Activated effector memory CD4-positive, alpha-beta T cell treated with Interleukin-2 at 50 U/mL for 16 hours (primary cell): ENCODE data around the gene MTR.
"Not testable (repeated sequence)": the region's sequence is repeated elsewhere in the genome, so short reads cannot be mapped to it uniquely, and the experiment has no call there.

Experiments
- DNase-seq: peaks from one replicate; pipeline ENCODE4 v3.0.0-alpha.2; 2020

Gene MTR

GRCh38 chr1:236908669-236909068, 113.6 kb downstream of the MTR start:
- no peak for DNase-seq

GRCh38 chr1:236911047-236911446, 116.0 kb downstream of the MTR start:
- DNase-seq, result not testable (repeated sequence)

- DNase-seq, result no peak
Measured at GRCh38 chr1:236913371-236914037, 118.4 kb downstream of the MTR start.

GRCh38 chr1:236914375-236914774, 119.3 kb downstream of the MTR start:
- no peak for DNase-seq

GRCh38 chr1:236916131-236916800, 121.2 kb downstream of the MTR start:
- no peak for DNase-seq

GRCh38 chr1:236917448-236917847, 122.4 kb downstream of the MTR start:
- DNase-seq, result no peak

GRCh38 chr1:236920286-236920894, 125.3 kb downstream of the MTR start:
- no peak for DNase-seq

GRCh38 chr1:236921610-236922009, 126.5 kb downstream of the MTR start:
- DNase-seq, result no peak

GRCh38 chr1:236922190-236922589, 127.1 kb downstream of the MTR start:
- no peak for DNase-seq

GRCh38 chr1:236925386-236925785, 130.3 kb downstream of the MTR start:
- DNase-seq, result no peak

GRCh38 chr1:236930503-236930902, 135.4 kb downstream of the MTR start:
- DNase-seq, result no peak

- DNase-seq, result no peak
Measured at GRCh38 chr1:236938760-236939159, 143.7 kb downstream of the MTR start.

GRCh38 chr1:236942431-236942830, 147.3 kb downstream of the MTR start:
- no peak for DNase-seq

- DNase-seq, result no peak
Measured at GRCh38 chr1:236944556-236944955, 149.5 kb downstream of the MTR start.

GRCh38 chr1:236945002-236945401, 149.9 kb downstream of the MTR start:
- no peak for DNase-seq

GRCh38 chr1:236947794-236948193, 152.7 kb downstream of the MTR start:
- DNase-seq, result no peak

- DNase-seq, result no peak
Measured at GRCh38 chr1:236948381-236948780, 153.3 kb downstream of the MTR start.

GRCh38 chr1:236948996-236949395, 153.9 kb downstream of the MTR start:
- no peak for DNase-seq

- no peak for DNase-seq
Measured at GRCh38 chr1:236950365-236950764, 155.3 kb downstream of the MTR start.

GRCh38 chr1:236951672-236952071, 156.6 kb downstream of the MTR start:
- DNase-seq, result no peak

GRCh38 chr1:236952246-236953003, 157.3 kb downstream of the MTR start:
- no peak for DNase-seq

GRCh38 chr1:236953151-236953700, 158.1 kb downstream of the MTR start:
- no peak for DNase-seq
